Left ventricle myocardium inferior (tissue), 1 donor: Measurements from ENCODE around the gene IL20. TPM values are rescaled to one million over a fixed set of nuclear protein-coding genes. Genes with fewer than 3 reads are reported as not detected.

Experiments
- DNase-seq: peaks from one replicate; pipeline ENCODE4 v3.0.0-alpha.2; 2020
- H3K27ac ChIP-seq: fragments of 200-600 bp; replicated peaks from 2 replicates; pipeline ENCODE4 v1.8.0; 2021
- H3K27me3 ChIP-seq: fragments of 200-600 bp; 2 replicates; pipeline ENCODE4 v1.8.0; 2021; ENCODE audit warnings: low read depth
- H3K36me3 ChIP-seq: fragments of 200-600 bp; 2 replicates; pipeline ENCODE4 v1.8.0; 2021
- H3K4me1 ChIP-seq: fragments of 200-600 bp; 2 replicates; pipeline ENCODE4 v1.8.0; 2021
- H3K4me3 ChIP-seq: fragments of 200-600 bp; 2 replicates; pipeline ENCODE4 v1.8.0; 2021; ENCODE audit warnings: mild to moderate bottlenecking, moderate library complexity
- H3K9me3 ChIP-seq: fragments of 200-600 bp; replicated peaks from 2 replicates; pipeline ENCODE4 v1.8.0; 2021
- CTCF ChIP-seq: fragments of 200-600 bp; IDR thresholded peaks from 2 replicates; pipeline ENCODE4 v1.8.0; 2021; ENCODE audit warnings: antibody characterized with exemption, mild to moderate bottlenecking, borderline replicate concordance
- intact Hi-C: fragments of 100-400 bp; cut with micrococcal nuclease; formaldehyde crosslinking; loops from one replicate; pipeline ENCODE4 v1.11.0; 2022
- total RNA-seq: library from RNA; stranded (reverse); fragmentation: NEBNext Ultra II Directional; extraction: Animal tissue kit (Norgen Biotek cat#: 25700); gene quantifications from one replicate; pipeline ENCODE4 v1.2.1, GENCODE V29; 2021
- donor health status: DM: no; HTN: yes; CAD: no; lungs with severe emphysema.

IL20 gene
- total RNA-seq, 1 donor from 2014 or later: not detected

DNA sequence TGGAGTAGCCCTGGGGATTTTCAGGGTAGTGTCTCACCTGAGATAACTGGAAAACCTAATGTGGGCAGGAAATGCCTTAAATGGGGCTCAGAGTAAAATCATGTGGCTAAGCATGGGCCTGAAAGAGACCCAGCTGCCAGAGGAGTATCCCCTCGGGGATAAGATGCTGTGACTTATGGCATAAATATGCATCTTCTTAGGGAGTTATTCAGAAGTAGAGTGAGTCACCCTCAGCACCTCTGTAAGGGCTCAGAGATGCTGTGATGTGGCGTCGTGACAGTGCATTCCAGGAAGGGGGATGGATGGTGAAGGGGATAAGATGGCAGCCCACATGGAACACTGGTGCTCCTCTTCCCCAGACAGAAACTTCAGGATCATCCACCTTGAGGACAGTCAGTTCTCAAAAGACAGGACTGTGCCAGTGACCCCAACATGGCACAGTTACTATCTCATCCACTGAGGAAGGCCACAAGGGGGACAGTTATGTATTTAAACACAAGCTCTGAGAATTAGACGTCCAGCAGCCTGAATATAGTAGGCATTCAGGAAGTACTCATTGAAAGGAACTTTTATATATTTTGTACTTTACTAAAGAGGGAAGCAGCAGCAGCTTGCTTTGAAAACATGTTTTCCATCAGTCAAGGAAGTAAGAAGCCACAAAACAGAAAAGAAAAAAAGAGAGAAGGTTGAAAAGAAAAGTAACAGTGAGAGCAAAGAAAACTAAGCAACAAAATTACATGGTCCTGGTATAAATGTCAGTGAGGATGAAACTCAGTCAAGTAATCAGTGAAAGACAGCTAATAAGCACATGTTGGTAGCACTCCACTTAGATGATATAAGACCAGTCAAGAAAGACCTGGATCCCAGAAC is 40.1 kb downstream of the IL20 start:
- intact Hi-C loops: no loop called here
- TF ChIP-seq CTCF: no peak
- H3K27ac ChIP-seq: no peak overlapping the region
- no peak overlapping the region for H3K4me3 ChIP-seq
- no peaks in the 10 kb centered on the region for H3K9me3 ChIP-seq
- H3K4me1 ChIP-seq: peaks cover 34% of the 10 kb centered on the region
- H3K27me3 ChIP-seq: peaks cover 28% of the 10 kb centered on the region
- no peak for DNase-seq
- no peaks in the 10 kb centered on the region for H3K36me3 ChIP-seq

DNA sequence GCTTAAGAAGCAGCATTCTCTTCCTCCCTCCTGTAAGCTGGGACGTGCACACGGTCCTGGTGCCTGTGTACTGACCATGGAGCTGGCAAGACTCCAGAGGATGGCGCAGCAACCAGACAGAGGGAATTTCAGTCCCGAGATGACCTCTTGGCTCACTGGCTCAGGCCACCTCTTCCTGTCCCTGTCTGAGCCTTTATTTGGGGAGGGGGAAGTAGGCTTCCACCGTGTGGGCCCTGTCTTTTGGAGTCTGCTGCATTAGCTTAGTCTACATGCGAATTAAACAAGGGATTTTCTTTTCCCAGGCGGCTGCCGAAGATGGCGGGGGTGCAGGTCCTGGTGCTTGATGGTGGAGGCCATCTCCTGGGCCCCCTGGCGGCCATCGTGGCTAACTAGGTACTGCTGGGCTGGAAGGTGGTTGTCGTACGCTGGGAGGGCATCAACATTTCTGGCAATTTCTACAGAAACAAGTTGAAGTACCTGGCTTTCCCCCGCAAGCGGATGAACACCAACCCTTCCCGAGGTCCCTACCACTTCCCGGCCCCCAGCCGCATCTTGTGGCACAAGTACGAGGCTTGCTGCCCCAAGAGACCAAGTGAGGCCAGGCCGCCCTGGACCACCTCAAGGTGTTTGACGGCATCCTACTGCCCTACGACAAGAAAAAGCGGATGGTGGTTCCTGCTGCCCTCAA is 42.0 kb downstream of the IL20 start:
- no peak overlapping the region for H3K27ac ChIP-seq
- DNase-seq: no peak
- no peaks in the 10 kb centered on the region for H3K9me3 ChIP-seq
- H3K4me3 ChIP-seq: no peak overlapping the region
- H3K27me3 ChIP-seq: peaks cover 28% of the 10 kb centered on the region
- no peak for TF ChIP-seq CTCF
- intact Hi-C loops: no loop called here
- H3K4me1 ChIP-seq: peaks cover 34% of the 10 kb centered on the region
- H3K36me3 ChIP-seq: no peaks in the 10 kb centered on the region

GRCh38 chr1:206908038-206908437 is 42.6 kb downstream of the IL20 start:
- intact Hi-C loops: no loop called here
- TF ChIP-seq CTCF: no peak
- peaks cover 31% of the 10 kb centered on the region for H3K4me1 ChIP-seq
- no peak overlapping the region for H3K4me3 ChIP-seq
- no peaks in the 10 kb centered on the region for H3K9me3 ChIP-seq
- no peaks in the 10 kb centered on the region for H3K36me3 ChIP-seq
- DNase-seq: no peak
- peaks cover 33% of the 10 kb centered on the region for H3K27me3 ChIP-seq
- no peak overlapping the region for H3K27ac ChIP-seq

GRCh38 chr1:206909161-206909882 is 43.9 kb downstream of the IL20 start:
- peak; percentile 48 for DNase-seq
- no peak for TF ChIP-seq CTCF
- Histone ChIP-seq H3K36me3 (no peaks in the 10 kb centered on the region), H3K4me1 (peaks cover 20% of the 10 kb centered on the region), H3K27ac (peak overlapping the region; percentile 58), H3K4me3 (peak overlapping the region; percentile 70), H3K27me3 (peaks cover 46% of the 10 kb centered on the region), H3K9me3 (no peaks in the 10 kb centered on the region)
- intact Hi-C loops: no loop called here

GRCh38 chr1:206909883-206910318 is 44.5 kb downstream of the IL20 start:
- DNase-seq: no peak
- H3K27ac ChIP-seq: peak overlapping the region; percentile 58

More at GRCh38 chr1:206909883-206910318, 44.5 kb downstream of the IL20 start:
- peaks cover 51% of the 10 kb centered on the region for H3K27me3 ChIP-seq
- H3K4me3 ChIP-seq: peak overlapping the region; percentile 70
- TF ChIP-seq CTCF: no peak
- intact Hi-C loops: loop anchor here (10.0 kb wide), 2 partner anchors 175 to 275 kb away; partner anchors contain the start of gene DYRK3
- H3K36me3 ChIP-seq: no peaks in the 10 kb centered on the region
- H3K4me1 ChIP-seq: peaks cover 16% of the 10 kb centered on the region
- no peaks in the 10 kb centered on the region for H3K9me3 ChIP-seq
